ENCODE results near the gene NDRG3. TPM values are rescaled to one million over a fixed set of nuclear protein-coding genes. Genes with fewer than 3 reads are reported as not detected.

The NDRG3 gene
- total RNA-seq, 2 experiments from 2014 or later, result 19.2 to 19.3 TPM

GRCh38 chr20:36656733-36657132 lies 89.2 kb downstream of the NDRG3 start:
- H3K27me3 Mint-ChIP-seq, result no peaks in the 10 kb centered on the region
- H3K4me1 Mint-ChIP-seq (ENCODE audit: low read depth), result peaks cover 12% of the 10 kb centered on the region
- no peak overlapping the region for H3K4me3 Mint-ChIP-seq
- H3K27ac Mint-ChIP-seq, result no peak overlapping the region
- TF ChIP-seq CTCF (IDR thresholded peaks at IDR 0.05), result no peak
- CTCF ChIA-PET, result interaction anchor here (2.2 kb wide), 1 partner anchor 10 kb away, joined by 11 read pairs; no protein-coding TSS in a partner anchor
- H3K9me3 Mint-ChIP-seq, result no peaks in the 10 kb centered on the region
- POLR2A ChIA-PET, result interaction anchor here (5.4 kb wide), 1 partner anchor 12 kb away, joined by 37 read pairs; the partner anchor contains the start of gene SLA2
- intact Hi-C loops (cut with micrococcal nuclease), result no loop called here
- no peak for ATAC-seq
- DNase-seq, result no peak
- H3K36me3 Mint-ChIP-seq (ENCODE audit: low read depth), result peaks cover 10% of the 10 kb centered on the region

- ChIA-PET POLR2A (interaction anchor here (0.6 to 5.4 kb wide), 2 partner anchors 10 to 230 kb away, joined by 3 to 37 read pairs; partner anchors contain the start of gene SLA2), CTCF (interaction anchor here (0.7 to 2.2 kb wide), 3 partner anchors 9 to 35 kb away, joined by 3 to 11 read pairs (median 5); partner anchors contain the start of gene SLA2)
- H3K27ac Mint-ChIP-seq, result no peak overlapping the region
- ATAC-seq, result no peak
- H3K36me3 Mint-ChIP-seq (ENCODE audit: low read depth), result peaks cover 10% of the 10 kb centered on the region
- H3K4me3 Mint-ChIP-seq, result no peak overlapping the region
- no peaks in the 10 kb centered on the region for H3K9me3 Mint-ChIP-seq
- H3K27me3 Mint-ChIP-seq, result no peaks in the 10 kb centered on the region
- no peak for TF ChIP-seq CTCF (IDR thresholded peaks at IDR 0.05)
- H3K4me1 Mint-ChIP-seq (ENCODE audit: low read depth), result peaks cover 12% of the 10 kb centered on the region
- intact Hi-C loops (cut with micrococcal nuclease), result no loop called here
- DNase-seq, result no peak
These were observed 90.9 kb downstream of the NDRG3 start for GRCh38 chr20:36655004-36655403.

GRCh38 chr20:36654506-36654905 lies 91.4 kb downstream of the NDRG3 start:
- no peak overlapping the region for H3K4me3 Mint-ChIP-seq
- no peaks in the 10 kb centered on the region for H3K27me3 Mint-ChIP-seq
- ChIA-PET CTCF (interaction anchor here (2.1 kb wide), 1 partner anchor 9 kb away, joined by 5 read pairs; the partner anchor contains the start of gene SLA2), POLR2A (interaction anchor here (0.6 to 5.4 kb wide), 2 partner anchors 9 to 230 kb away, joined by 3 to 37 read pairs; partner anchors contain the start of gene SLA2)
- H3K4me1 Mint-ChIP-seq (ENCODE audit: low read depth), result peaks cover 12% of the 10 kb centered on the region
- H3K27ac Mint-ChIP-seq, result no peak overlapping the region
- H3K9me3 Mint-ChIP-seq, result no peaks in the 10 kb centered on the region
- TF ChIP-seq CTCF (IDR thresholded peaks at IDR 0.05), result no peak
- ATAC-seq (no peak), DNase-seq (no peak)
- intact Hi-C loops (cut with micrococcal nuclease), result no loop called here
- peaks cover 10% of the 10 kb centered on the region for H3K36me3 Mint-ChIP-seq (ENCODE audit: low read depth)

- POLR2A ChIA-PET, result no interaction called here
- H3K9me3 Mint-ChIP-seq, result no peaks in the 10 kb centered on the region
- TF ChIP-seq CTCF (IDR thresholded peaks at IDR 0.05), result no peak
- DNase-seq (no peak), ATAC-seq (no peak)
- no peak overlapping the region for H3K27ac Mint-ChIP-seq
- no peak overlapping the region for H3K4me3 Mint-ChIP-seq
- H3K27me3 Mint-ChIP-seq, result no peaks in the 10 kb centered on the region
- CTCF ChIA-PET, result interaction anchor here (2.1 kb wide), 1 partner anchor 8 kb away, joined by 5 read pairs; the partner anchor contains the start of gene SLA2
- intact Hi-C loops (cut with micrococcal nuclease), result no loop called here
- H3K4me1 Mint-ChIP-seq (ENCODE audit: low read depth), result peaks cover 8% of the 10 kb centered on the region
- peaks cover 8% of the 10 kb centered on the region for H3K36me3 Mint-ChIP-seq (ENCODE audit: low read depth)
These were observed 92.4 kb downstream of the NDRG3 start for GRCh38 chr20:36653456-36653855.
